HepG2 (cell line): Measurements from ENCODE around the gene TAP1. TPM values are rescaled to one million over a fixed set of nuclear protein-coding genes. Genes with fewer than 3 reads are reported as not detected.

Source experiments
- ARNTL ChIP-seq: sonication (generic); formaldehyde crosslinking; IDR thresholded peaks from 2 replicates; pipeline ENCODE4 v1.4.0; 2020; ENCODE audit warnings: mild to moderate bottlenecking, missing genetic modification reagents
- E2F2 ChIP-seq: sonication (generic); formaldehyde crosslinking; IDR thresholded peaks from 2 replicates; pipeline ENCODE4 v1.4.0; 2020; ENCODE audit warnings: missing genetic modification reagents, borderline replicate concordance
- ELF1 ChIP-seq: sonication (generic); formaldehyde crosslinking; IDR thresholded peaks from 2 replicates; pipeline ENCODE4 v1.4.0; 2020; ENCODE audit warnings: missing genetic modification reagents
- ESRRA ChIP-seq: sonication (generic); formaldehyde crosslinking; IDR thresholded peaks from 2 replicates; pipeline ENCODE4 v1.5.1; 2020; ENCODE audit warnings: mild to moderate bottlenecking, low read depth, missing genetic modification reagents
- FOXK1 ChIP-seq: sonication (generic); formaldehyde crosslinking; IDR thresholded peaks from 2 replicates; pipeline ENCODE4 v1.4.0; 2020; ENCODE audit warnings: low read depth, missing genetic modification reagents, borderline replicate concordance
- HMGXB3 ChIP-seq: sonication (generic); formaldehyde crosslinking; IDR thresholded peaks from 2 replicates; pipeline ENCODE4 v1.4.0; 2020; ENCODE audit warnings: missing genetic modification reagents, borderline replicate concordance
- KDM1A ChIP-seq: IDR thresholded peaks from 2 replicates; pipeline ENCODE4 v1.6.1; 2016; ENCODE audit warnings: missing compliant biosample characterization
- NBN ChIP-seq: fragments of 450-650 bp; conservative IDR thresholded peaks from 2 replicates; pipeline ENCODE4 v1.6.1; 2017
- PAX8 ChIP-seq: sonication (generic); formaldehyde crosslinking; IDR thresholded peaks from 2 replicates; pipeline ENCODE4 v1.8.0; 2022; ENCODE audit warnings: mild to moderate bottlenecking, missing genetic modification reagents, borderline replicate concordance
- ZBTB44 ChIP-seq: sonication (generic); formaldehyde crosslinking; IDR thresholded peaks from 2 replicates; pipeline ENCODE4 v1.4.0; 2020; ENCODE audit warnings: missing genetic modification reagents
- ZBTB7B ChIP-seq: sonication (generic); formaldehyde crosslinking; IDR thresholded peaks from 2 replicates; pipeline ENCODE4 v1.4.0; 2020; ENCODE audit warnings: missing genetic modification reagents
- ZNF501 ChIP-seq: sonication (generic); formaldehyde crosslinking; IDR thresholded peaks from 2 replicates; pipeline ENCODE4 v1.5.1; 2020; ENCODE audit warnings: mild to moderate bottlenecking, moderate library complexity, missing genetic modification reagents
- ZNF678 ChIP-seq: sonication (generic); formaldehyde crosslinking; IDR thresholded peaks from 2 replicates; pipeline ENCODE4 v1.4.0; 2020; ENCODE audit warnings: mild to moderate bottlenecking, missing genetic modification reagents
- polyA plus RNA-seq, 8 experiments: library from polyadenylated mRNA; depleted of rRNA in 3 of 8; stranded (reverse) in 7 of 8; unstranded in 1 of 8; fragments of >200 nt; fragmentation: Illumina TruSeq in 4 of 8; extraction: Trizol in 4 of 8; gene quantifications; 2 replicates each; pipeline versions ENCODE4 v1.2.1 to v1.2.3, GENCODE V29; 2011 to 2016; ENCODE audit warnings: low read depth in 4 of 8, missing spikeins in 1 of 8, mixed read lengths in 1 of 8; ENCODE audit not compliant: insufficient read depth in 1 of 8
- total RNA-seq, 5 experiments: library from RNA; depleted of rRNA; stranded (reverse); fragments of >200 nt; fragmentation: Illumina TruSeq; extraction: Trizol; gene quantifications; 2 replicates each; pipeline ENCODE4 v1.2.3, GENCODE V29; 2016; ENCODE audit warnings: low read depth in 1 of 5
- TF ChIP-seq, protein P1 (sequence below): sonication (generic); formaldehyde crosslinking; IDR thresholded peaks from 2 replicates; pipeline ENCODE4 v1.5.1; 2020; ENCODE audit warnings: missing genetic modification reagents, mild to moderate bottlenecking, borderline replicate concordance
- TF ChIP-seq, protein P2 (sequence below): sonication (generic); formaldehyde crosslinking; IDR thresholded peaks from 2 replicates; pipeline ENCODE4 v1.8.0; 2022; ENCODE audit warnings: missing genetic modification reagents, mild to moderate bottlenecking, moderate library complexity, borderline replicate concordance

TAP1 gene
- total and polyA plus RNA-seq, 2 of the 13 experiments (the other 11 are each of a cell fraction or from before 2014, with no cell fraction given): 31.2 to 52.2 TPM

GRCh38 chr6:32852844-32853540 lies 512 bp downstream of the TAP1 start (continued):
- TF ChIP-seq, protein P1, sequence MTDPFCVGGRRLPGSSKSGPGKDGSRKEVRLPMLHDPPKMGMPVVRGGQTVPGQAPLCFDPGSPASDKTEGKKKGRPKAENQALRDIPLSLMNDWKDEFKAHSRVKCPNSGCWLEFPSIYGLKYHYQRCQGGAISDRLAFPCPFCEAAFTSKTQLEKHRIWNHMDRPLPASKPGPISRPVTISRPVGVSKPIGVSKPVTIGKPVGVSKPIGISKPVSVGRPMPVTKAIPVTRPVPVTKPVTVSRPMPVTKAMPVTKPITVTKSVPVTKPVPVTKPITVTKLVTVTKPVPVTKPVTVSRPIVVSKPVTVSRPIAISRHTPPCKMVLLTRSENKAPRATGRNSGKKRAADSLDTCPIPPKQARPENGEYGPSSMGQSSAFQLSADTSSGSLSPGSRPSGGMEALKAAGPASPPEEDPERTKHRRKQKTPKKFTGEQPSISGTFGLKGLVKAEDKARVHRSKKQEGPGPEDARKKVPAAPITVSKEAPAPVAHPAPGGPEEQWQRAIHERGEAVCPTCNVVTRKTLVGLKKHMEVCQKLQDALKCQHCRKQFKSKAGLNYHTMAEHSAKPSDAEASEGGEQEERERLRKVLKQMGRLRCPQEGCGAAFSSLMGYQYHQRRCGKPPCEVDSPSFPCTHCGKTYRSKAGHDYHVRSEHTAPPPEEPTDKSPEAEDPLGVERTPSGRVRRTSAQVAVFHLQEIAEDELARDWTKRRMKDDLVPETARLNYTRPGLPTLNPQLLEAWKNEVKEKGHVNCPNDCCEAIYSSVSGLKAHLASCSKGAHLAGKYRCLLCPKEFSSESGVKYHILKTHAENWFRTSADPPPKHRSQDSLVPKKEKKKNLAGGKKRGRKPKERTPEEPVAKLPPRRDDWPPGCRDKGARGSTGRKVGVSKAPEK (CRISPR knock-in tag): peak; percentile 65; the same call in 1 of the 2 replicates
- TF ChIP-seq KDM1A (CRISPR knock-in tag) (no peak; the same call in 1 of the 2 replicates), ZBTB7B (CRISPR knock-in tag) (peak; percentile 33; the same call in 1 of the 2 replicates), NBN (no peak), ZNF678 (CRISPR knock-in tag) (peak; percentile 78; the same call in 1 of the 2 replicates), E2F2 (0 out of 2 replicates have a peak, but pooled peaks have one; percentile 9), ESRRA (CRISPR knock-in tag) (0 out of 2 replicates have a peak, but pooled peaks have one; percentile 30), ARNTL (CRISPR knock-in tag) (0 out of 2 replicates have a peak, but pooled peaks have one; percentile 17), ZNF501 (CRISPR knock-in tag) (peak; percentile 63), HMGXB3 (CRISPR knock-in tag) (0 out of 2 replicates have a peak, but pooled peaks have one; percentile 13), ELF1 (CRISPR knock-in tag) (0 out of 2 replicates have a peak, but pooled peaks have one; percentile 5), PAX8 (CRISPR knock-in tag) (0 out of 2 replicates have a peak, but pooled peaks have one; percentile 9), FOXK1 (peak; percentile 17; the same call in 1 of the 2 replicates), ZBTB44 (CRISPR knock-in tag) (0 out of 2 replicates have a peak, but pooled peaks have one; percentile 44)
- TF ChIP-seq, protein P2, sequence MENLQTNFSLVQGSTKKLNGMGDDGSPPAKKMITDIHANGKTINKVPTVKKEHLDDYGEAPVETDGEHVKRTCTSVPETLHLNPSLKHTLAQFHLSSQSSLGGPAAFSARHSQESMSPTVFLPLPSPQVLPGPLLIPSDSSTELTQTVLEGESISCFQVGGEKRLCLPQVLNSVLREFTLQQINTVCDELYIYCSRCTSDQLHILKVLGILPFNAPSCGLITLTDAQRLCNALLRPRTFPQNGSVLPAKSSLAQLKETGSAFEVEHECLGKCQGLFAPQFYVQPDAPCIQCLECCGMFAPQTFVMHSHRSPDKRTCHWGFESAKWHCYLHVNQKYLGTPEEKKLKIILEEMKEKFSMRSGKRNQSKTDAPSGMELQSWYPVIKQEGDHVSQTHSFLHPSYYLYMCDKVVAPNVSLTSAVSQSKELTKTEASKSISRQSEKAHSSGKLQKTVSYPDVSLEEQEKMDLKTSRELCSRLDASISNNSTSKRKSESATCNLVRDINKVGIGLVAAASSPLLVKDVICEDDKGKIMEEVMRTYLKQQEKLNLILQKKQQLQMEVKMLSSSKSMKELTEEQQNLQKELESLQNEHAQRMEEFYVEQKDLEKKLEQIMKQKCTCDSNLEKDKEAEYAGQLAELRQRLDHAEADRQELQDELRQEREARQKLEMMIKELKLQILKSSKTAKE (CRISPR knock-in tag): 0 out of 2 replicates have a peak, but pooled peaks have one; percentile 21
